Colonic mucosa (tissue), 4 donors: ENCODE data around the gene HNRNPAB. TPM values are rescaled to one million over a fixed set of nuclear protein-coding genes. Genes with fewer than 3 reads are reported as not detected.

Source experiments
- DNase-seq: peaks from one replicate; pipeline ENCODE4 v3.0.0-alpha.2; 2020
- H3K27ac ChIP-seq: fragments of 200-600 bp; one replicate; pipeline ENCODE4 v1.8.0; 2021
- H3K27me3 ChIP-seq: fragments of 200-600 bp; one replicate; pipeline ENCODE4 v1.8.0; 2021
- H3K36me3 ChIP-seq: fragments of 200-600 bp; one replicate; pipeline ENCODE4 v1.8.0; 2021
- H3K4me1 ChIP-seq: fragments of 200-600 bp; one replicate; pipeline ENCODE4 v1.8.0; 2021; ENCODE audit warnings: mild to moderate bottlenecking
- H3K4me3 ChIP-seq: fragments of 200-600 bp; one replicate; pipeline ENCODE4 v1.8.0; 2021
- H3K9ac ChIP-seq, 2 donors: one replicate each; pipeline ENCODE4 v1.7.0; 2013; ENCODE audit warnings: control low read depth in 2 of 2, low read depth in 2 of 2, low read length in 2 of 2
- H3K9me3 ChIP-seq: fragments of 200-600 bp; one replicate; pipeline ENCODE4 v1.8.0; 2021
- intact Hi-C: fragments of 100-400 bp; cut with DNase I; formaldehyde crosslinking; loops from one replicate; pipeline ENCODE4 v1.14.1; 2022
- total RNA-seq, 2 donors: library from RNA; stranded (reverse); fragmentation: NEBNext Ultra II Directional in 1 of 2; extraction: Animal tissue kit (Norgen Biotek cat#: 25700) in 1 of 2; gene quantifications; one replicate each; pipeline ENCODE4 v1.2.1, GENCODE V29; 2021
- TF ChIP-seq, protein P1 (sequence below): fragments of 200-600 bp; IDR thresholded peaks from one replicate; pipeline ENCODE4 v1.8.0; 2022; ENCODE audit warnings: antibody characterized with exemption, mild to moderate bottlenecking
- donor health status: healthy.
- donor health status: DM: no; HTN: no; CAD: no.
- donor health status: DM: no; HTN: no; CAD: no.

The HNRNPAB gene
- total RNA-seq, 2 donors from 2014 or later, result 286 to 385 TPM

DNA sequence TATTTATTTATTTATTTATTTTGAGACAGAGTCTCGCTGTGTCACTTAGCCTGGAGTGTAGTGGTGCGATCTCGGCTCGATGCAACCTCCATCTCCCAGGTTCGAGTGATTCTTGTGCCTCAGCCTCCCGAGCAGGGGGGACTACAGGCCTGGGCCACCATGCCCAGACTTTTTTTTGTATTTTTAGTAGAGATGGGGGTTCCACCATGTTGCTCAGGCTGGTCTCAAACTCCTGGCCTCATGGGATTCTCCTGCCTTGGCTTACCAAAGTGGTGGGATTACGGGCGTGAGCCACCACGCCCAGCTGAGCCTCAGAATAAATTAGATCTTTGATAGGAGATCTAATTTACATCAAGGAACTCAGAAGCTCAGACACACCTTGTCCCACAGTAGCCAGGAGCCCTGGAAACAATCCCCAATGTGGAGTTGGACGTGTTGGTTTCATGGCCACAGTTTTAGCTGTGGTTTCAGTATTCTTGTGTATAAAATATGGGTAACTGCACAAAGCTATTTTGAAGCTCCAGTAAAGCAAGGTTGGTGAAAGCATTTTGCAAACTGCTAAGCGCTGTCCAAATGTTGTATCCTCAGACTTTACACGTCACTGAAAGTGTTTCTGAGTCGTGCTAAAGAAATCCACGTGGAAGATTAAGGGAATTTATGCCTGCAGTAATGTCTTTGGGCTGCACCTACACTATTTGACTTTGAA, 3.0 kb upstream of the HNRNPAB start:
- intact Hi-C loops, result no loop called here
- Histone ChIP-seq H3K4me1 (peaks cover 7% of the 10 kb centered on the region), H3K27me3 (no peaks in the 10 kb centered on the region), H3K36me3 (no peaks in the 10 kb centered on the region), H3K27ac (no peak overlapping the region), H3K9me3 (no peaks in the 10 kb centered on the region), H3K9ac (peak overlapping the region in 1 of 2 donors; percentile 6), H3K4me3 (no peak overlapping the region)
- TF ChIP-seq, protein P1, sequence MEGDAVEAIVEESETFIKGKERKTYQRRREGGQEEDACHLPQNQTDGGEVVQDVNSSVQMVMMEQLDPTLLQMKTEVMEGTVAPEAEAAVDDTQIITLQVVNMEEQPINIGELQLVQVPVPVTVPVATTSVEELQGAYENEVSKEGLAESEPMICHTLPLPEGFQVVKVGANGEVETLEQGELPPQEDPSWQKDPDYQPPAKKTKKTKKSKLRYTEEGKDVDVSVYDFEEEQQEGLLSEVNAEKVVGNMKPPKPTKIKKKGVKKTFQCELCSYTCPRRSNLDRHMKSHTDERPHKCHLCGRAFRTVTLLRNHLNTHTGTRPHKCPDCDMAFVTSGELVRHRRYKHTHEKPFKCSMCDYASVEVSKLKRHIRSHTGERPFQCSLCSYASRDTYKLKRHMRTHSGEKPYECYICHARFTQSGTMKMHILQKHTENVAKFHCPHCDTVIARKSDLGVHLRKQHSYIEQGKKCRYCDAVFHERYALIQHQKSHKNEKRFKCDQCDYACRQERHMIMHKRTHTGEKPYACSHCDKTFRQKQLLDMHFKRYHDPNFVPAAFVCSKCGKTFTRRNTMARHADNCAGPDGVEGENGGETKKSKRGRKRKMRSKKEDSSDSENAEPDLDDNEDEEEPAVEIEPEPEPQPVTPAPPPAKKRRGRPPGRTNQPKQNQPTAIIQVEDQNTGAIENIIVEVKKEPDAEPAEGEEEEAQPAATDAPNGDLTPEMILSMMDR, result no peak
- DNase-seq, result no peak

DNA sequence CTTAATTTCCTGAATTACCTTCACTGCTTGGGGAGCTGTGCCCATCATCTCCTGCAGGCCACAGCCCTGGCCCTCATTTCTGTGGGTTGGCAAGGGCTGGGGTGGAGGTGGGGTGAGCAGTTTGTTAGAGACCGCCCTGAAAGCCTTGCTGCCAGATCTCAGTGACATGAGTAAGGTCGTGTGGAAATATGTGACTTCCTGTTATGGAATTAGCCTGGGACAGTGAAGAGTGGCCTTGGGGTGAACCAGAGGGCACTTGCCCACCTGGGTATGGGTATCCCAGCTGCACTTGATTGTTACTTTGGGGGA, 2.5 kb upstream of the HNRNPAB start:
- H3K27me3 ChIP-seq, result no peaks in the 10 kb centered on the region
- no peak for DNase-seq
- H3K36me3 ChIP-seq, result no peaks in the 10 kb centered on the region
- H3K27ac ChIP-seq, result no peak overlapping the region
- H3K9ac ChIP-seq, result peak overlapping the region in 1 of 2 donors; percentile 6
- H3K9me3 ChIP-seq, result no peaks in the 10 kb centered on the region
- H3K4me1 ChIP-seq, result peaks cover 12% of the 10 kb centered on the region
- no peak overlapping the region for H3K4me3 ChIP-seq
- TF ChIP-seq, protein P1, result no peak
- intact Hi-C loops, result no loop called here

DNA sequence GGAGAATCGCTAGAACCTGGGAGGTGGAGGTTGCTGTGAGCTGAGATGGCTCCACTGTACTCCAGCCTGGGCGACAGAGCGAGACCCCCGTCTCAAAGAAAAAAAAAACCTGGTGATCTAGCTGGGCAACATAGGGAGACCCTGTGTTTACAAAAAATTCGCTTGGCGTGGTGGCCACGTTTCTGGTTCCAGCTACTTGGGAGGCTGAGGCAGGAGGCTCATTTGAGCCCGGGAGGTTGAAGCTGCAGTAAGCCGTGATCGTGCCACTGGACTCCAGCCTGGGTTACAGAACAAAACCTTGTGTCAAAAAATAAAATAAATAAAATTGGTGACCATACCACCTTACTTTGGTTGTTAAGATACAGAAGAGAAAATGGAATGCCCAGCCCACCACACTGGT, 1.8 kb upstream of the HNRNPAB start:
- H3K4me3 ChIP-seq, result no peak overlapping the region
- peaks cover 13% of the 10 kb centered on the region for H3K4me1 ChIP-seq
- H3K27ac ChIP-seq, result no peak overlapping the region
- TF ChIP-seq, protein P1, result no peak
- no peaks in the 10 kb centered on the region for H3K9me3 ChIP-seq
- intact Hi-C loops, result no loop called here
- H3K27me3 ChIP-seq, result no peaks in the 10 kb centered on the region
- no peak overlapping the region for H3K9ac ChIP-seq
- H3K36me3 ChIP-seq, result no peaks in the 10 kb centered on the region
- DNase-seq, result no peak

DNA sequence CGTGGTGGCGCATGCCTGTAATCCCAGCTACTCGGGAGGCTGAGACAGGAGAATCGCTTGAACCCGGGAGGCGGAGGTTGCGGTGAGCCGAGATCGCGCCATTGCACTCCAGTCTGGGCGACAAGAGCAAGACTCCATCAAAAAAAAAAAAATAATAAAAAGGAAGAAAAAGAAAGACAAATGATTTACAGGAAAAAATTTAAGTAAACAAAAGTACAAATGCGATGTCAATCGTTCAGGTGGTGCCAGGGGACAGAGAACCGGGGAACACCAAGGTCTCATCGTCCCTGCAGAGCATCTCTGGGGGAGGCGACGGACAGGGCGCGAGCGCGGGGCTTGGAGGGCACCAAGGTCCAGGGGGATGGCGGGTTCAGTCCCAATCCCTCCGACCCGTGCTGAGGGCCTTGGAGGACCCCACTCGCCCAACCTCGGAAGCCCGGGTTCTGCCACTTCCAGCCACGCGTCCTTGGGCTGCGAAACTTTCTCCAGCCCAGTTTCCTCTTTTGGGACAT, 607 bp upstream of the HNRNPAB start:
- intact Hi-C loops, result no loop called here
- H3K27ac ChIP-seq, result peak overlapping the region; percentile 95
- H3K4me3 ChIP-seq, result peak overlapping the region; percentile 90
- H3K9me3 ChIP-seq, result no peaks in the 10 kb centered on the region
- no peaks in the 10 kb centered on the region for H3K27me3 ChIP-seq
- TF ChIP-seq, protein P1, result no peak
- no peak for DNase-seq
- H3K36me3 ChIP-seq, result no peaks in the 10 kb centered on the region
- peak overlapping the region; percentile 75 to 97 for H3K9ac ChIP-seq
- H3K4me1 ChIP-seq, result peaks cover 16% of the 10 kb centered on the region

DNA sequence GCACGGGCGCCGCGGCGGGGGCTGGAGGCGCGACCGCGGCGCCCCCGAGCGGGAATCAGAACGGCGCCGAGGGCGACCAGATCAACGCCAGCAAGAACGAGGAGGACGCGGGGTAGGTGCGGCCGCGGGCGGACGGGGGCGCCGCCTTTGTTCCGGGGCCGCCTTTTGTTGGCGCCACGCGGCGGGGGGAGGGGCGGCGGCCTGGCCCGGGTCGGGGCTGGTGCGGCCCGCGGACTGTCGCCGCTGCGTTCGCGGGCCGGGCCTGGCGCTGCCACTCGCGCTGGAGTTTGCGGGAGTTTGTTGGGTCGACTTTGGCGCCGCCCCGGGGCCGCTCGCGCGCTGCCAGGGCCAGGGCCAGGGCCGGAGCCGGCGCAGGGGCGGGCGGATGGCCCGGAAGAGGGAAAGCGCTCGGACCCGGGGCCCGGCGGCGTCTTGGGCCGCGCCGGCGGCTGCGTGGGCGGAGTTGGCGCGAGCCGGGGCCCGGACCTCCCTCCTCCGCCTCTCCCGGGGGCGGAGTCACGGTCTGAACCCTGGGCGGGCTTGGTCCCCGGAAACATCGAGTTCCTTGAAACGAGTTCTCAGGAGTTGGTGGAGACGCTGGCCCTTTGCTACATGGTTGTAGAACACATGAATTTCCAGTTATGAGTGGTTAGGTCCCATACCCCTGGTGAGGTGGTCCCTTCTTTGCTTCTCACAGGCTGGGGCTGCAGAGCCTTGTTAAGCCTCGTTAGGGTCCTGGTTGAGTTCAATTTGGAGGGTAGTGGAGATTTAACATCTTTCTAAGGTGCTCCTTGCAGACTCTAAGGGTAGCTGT, 809 bp downstream of the HNRNPAB start:
- peak; percentile 94 for DNase-seq

More for the DNA sequence above, 809 bp downstream of the HNRNPAB start:
- Histone ChIP-seq H3K4me3 (peak overlapping the region; percentile 90), H3K9me3 (no peaks in the 10 kb centered on the region), H3K36me3 (peaks cover 6% of the 10 kb centered on the region), H3K4me1 (peaks cover 22% of the 10 kb centered on the region), H3K9ac (peak overlapping the region; percentile 97 to 99), H3K27me3 (no peaks in the 10 kb centered on the region), H3K27ac (peak overlapping the region; percentile 95)
- TF ChIP-seq, protein P1, result no peak
- intact Hi-C loops, result no loop called here
